ENCODE data around the gene CACNA1G.

DNA sequence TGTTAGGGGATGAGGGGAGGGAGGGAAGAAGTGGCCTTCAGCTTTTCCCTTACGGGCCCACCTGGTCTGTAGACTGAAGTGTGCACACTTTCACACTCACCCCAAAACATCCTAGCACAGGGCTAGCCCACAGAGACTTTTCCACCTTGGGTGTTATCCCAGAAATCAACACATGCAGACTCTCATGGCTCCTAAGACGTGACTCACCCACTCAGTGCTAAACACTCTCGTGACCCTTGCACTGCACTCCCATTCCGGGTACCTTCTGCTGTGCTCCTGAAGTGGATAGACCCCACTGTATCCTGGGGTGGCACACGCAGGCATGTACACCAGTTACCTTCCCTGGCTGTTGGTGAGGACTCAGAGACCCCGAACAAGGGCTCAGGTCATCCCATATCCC is 51.1 kb downstream of the CACNA1G start:
- TF ChIP-seq, protein P1, sequence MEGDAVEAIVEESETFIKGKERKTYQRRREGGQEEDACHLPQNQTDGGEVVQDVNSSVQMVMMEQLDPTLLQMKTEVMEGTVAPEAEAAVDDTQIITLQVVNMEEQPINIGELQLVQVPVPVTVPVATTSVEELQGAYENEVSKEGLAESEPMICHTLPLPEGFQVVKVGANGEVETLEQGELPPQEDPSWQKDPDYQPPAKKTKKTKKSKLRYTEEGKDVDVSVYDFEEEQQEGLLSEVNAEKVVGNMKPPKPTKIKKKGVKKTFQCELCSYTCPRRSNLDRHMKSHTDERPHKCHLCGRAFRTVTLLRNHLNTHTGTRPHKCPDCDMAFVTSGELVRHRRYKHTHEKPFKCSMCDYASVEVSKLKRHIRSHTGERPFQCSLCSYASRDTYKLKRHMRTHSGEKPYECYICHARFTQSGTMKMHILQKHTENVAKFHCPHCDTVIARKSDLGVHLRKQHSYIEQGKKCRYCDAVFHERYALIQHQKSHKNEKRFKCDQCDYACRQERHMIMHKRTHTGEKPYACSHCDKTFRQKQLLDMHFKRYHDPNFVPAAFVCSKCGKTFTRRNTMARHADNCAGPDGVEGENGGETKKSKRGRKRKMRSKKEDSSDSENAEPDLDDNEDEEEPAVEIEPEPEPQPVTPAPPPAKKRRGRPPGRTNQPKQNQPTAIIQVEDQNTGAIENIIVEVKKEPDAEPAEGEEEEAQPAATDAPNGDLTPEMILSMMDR (IDR thresholded peaks at IDR 0.05): no peak
- no peak for TF ChIP-seq POLR2AphosphoS5 (IDR thresholded peaks at IDR 0.05; ENCODE audit: insufficient read depth in 1 of 2, low read depth in 1 of 2)
- TF ChIP-seq POLR2A (IDR thresholded peaks at IDR 0.05): no peak

Measured in vagina (tissue), 2 donors.